GM12865 (cell line): Measurements from ENCODE around the gene IAPP.

ENCODE experiments used
- DNase-seq: peaks from one replicate; pipeline ENCODE4 v3.0.0; 2010; ENCODE audit warnings: low read depth
- H3K4me3 ChIP-seq: 2 replicates; pipeline ENCODE4 v1.5.1; 2011; ENCODE audit warnings: mild to moderate bottlenecking, low read depth, low read length, control low read depth
- CTCF ChIP-seq: IDR thresholded peaks from 2 replicates; pipeline ENCODE4 v1.5.1; 2011; ENCODE audit warnings: low read length, control low read depth, low read depth, inconsistent platforms; ENCODE audit not compliant: insufficient read depth; ENCODE audit errors: missing control alignments

IAPP gene

GRCh38 chr12:21372602-21373001, at the start of gene IAPP:
Gene IAPP (plus strand): TSS chr12:21372902. CDS start chr12:21373352, 450 bp downstream.
- no peak within 1 kb of the TSS for H3K4me3 ChIP-seq
- no peak for TF ChIP-seq CTCF
- DNase-seq, result no peak

- H3K4me3 ChIP-seq, result no peak overlapping the region
- DNase-seq, result no peak
- no peak for TF ChIP-seq CTCF
These were observed 49.0 kb upstream of the IAPP start for GRCh38 chr12:21323736-21324135.

GRCh38 chr12:21324551-21324950, 48.2 kb upstream of the IAPP start:
- no peak for TF ChIP-seq CTCF
- H3K4me3 ChIP-seq, result no peak overlapping the region
- DNase-seq, result no peak

- no peak overlapping the region for H3K4me3 ChIP-seq
- no peak for TF ChIP-seq CTCF
- no peak for DNase-seq
These were observed 44.1 kb upstream of the IAPP start for GRCh38 chr12:21328578-21328977.

GRCh38 chr12:21330682-21331253, 41.9 kb upstream of the IAPP start:
- no peak for TF ChIP-seq CTCF
- DNase-seq, result no peak
- H3K4me3 ChIP-seq, result no peak overlapping the region

- no peak within 1 kb of the TSS for H3K4me3 ChIP-seq
- no peak for DNase-seq
- no peak for TF ChIP-seq CTCF
These were observed 37.9 kb upstream of the IAPP start, which contains the start of gene SLCO1A2 for GRCh38 chr12:21334771-21335325. Gene SLCO1A2 (minus strand): TSS chr12:21334917. CDS start chr12:21334647, 270 bp downstream.

GRCh38 chr12:21336656-21337055, 36.0 kb upstream of the IAPP start:
- no peak for DNase-seq
- H3K4me3 ChIP-seq, result no peak overlapping the region
- no peak for TF ChIP-seq CTCF
